Pons (tissue), 1 donor: ENCODE measurements around the gene CADPS.

Source experiments
- DNase-seq: peaks from one replicate; pipeline ENCODE4 v3.0.0-alpha.2; 2016; ENCODE audit warnings: low spot score

CADPS gene

DNA sequence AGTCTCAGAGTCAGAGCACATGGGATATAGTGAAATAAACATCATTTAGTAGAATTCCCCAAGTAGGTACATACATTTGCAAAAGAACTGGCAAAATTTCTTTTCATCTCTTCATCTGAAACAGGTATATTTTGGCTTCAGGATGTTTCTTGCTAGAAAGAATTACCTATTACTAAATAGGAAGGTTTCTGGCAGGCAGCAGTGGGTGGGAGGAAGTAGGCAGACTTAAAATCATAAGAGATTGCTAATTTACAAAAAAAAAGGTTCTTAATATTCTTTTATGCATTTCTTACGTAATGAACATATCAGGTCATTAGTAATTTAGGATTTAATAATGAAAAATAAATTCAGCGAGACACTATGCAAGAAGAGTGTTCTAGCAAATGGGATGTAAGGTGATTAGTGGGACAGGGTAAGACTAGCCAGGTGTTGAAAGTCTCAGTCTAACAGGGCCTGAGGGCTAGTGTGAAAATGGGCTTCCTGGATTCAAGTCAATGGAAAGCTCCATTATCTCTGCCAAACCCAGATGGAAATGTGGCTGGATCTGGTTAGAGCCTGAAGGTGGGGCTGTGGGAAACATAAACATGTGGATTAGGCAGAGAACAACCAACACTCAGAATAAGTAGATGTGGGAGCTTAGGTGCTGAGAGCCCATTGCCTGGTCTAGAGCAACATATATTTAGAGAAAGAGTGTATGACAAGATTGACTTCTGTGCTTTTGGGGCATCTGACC is 374.5 kb downstream of the CADPS start:
- no peak for DNase-seq

DNA sequence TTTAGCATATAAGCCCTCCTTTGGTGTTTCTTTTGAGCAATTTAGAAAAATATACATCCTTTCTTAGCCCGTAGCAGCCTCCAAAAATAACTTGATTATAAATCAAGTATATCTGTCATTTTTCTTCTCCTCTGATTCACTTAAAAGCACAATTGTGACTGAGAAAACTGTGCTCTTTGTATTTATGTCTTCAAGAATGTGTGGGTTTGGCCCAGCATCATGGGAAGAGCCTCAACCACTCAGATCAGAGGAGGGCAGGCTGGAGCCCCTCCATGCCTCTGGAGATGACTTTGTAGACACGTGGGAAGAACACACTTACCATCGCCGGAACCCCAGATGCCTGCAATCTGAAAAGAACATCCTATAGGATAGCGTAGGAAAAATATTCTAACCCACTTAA is 378.1 kb downstream of the CADPS start:
- no peak for DNase-seq

DNA sequence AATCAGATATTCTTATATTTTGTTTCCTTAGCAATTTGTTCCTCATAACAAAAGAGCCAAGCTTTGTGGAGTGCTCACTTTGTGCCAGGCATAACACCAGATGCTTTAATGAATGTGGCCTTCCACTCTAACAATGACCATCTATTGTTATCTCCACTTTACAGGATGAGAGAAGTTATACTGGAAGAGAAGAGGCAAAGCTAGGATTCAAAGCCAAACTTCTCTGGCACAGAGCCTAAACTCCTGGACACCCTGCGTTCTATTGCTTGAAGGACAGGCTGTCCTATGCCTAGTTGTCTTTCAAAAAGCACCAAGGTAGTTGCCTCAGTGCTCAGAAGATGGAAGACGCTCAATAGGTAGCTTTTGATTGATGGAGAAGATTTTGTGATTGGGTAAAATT is 378.7 kb downstream of the CADPS start:
- DNase-seq, result no peak

DNA sequence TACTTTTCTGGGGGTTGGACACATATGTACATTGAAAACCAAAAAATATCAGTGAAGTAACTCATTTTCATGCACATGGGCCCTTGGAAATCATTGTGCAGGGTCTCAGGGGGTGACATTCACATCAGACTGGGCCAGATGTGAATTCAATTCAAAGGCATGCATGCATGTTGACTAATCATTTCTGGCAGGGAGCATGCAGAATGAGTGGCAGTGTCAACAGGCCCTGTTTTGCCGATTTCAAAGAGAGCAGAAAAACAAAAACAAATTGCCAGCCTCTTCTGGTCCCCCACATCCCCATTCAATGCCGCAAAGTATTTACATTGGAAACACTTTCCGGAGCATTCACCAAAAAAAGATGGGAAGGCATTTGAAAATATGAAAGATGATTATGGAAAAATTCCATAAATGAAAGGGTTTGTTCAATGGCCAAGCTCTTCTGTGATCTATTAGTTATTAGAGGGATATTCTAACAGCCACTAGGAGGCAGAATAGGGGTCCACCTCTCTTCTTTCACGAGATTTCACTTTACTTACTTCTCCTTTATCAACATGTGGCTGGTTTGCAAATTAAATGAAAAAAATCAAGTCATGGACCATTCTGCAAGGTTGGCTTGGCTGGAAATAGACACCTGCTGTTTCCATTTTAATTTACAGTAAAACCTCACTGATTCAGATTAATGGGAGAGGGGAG is 382.0 kb downstream of the CADPS start:
- no peak for DNase-seq

DNA sequence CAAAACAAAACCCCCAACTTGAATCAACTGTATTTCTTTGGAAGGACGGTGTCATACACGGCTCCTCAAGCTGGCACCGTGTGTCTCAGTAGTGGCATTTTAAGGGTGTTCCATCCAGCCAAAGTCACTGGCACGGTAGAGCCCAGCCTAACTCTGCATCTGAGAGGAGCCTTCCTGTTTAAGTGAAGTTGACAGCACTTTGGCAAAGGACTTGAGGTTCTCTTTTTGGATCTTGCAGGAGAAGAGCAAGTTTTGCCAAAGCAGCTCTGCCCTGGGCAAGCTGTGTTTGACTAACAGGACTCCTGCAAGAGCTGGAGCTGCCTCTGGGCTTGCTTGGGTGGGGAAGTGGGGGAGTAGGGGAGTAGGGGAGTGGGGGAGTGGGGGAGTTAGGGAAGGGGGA is 392.3 kb downstream of the CADPS start:
- DNase-seq, result no peak

DNA sequence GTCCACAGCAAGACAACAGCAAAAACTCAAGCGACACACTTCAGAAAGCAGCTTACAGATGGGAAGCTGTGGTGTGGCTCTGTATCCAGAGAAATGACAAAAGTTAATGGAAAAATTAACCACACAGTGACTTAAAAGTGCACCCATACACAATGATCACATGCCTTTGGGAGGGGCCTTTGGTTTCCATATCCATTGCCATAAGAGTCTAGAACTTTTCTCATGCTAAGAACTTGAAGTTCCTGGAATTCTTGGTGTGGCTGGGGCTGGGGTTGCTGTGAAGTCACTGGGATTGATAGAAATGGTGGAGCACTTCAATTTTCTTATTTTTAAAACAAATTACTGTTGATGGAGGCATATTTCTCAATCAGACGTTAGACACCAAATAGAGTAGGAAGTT is 393.3 kb downstream of the CADPS start:
- DNase-seq, result no peak

DNA sequence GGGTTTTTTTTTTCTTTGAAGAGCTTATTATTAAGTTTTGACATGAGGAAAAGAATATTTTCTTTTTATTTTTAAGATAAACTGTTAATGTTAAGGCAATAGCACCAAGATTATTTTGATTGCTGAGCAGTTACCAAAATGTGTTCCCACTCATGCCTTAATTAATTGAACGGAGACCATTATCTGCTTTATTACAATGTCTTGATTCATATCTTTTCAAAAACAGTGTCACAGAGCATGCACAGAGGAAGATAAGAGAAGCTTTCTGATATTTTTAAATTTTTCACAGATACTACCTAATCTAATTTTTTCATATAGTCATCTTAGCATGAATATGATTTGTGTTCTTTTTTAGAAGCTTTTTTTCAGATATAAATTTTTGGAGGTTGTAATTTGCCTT is 395.2 kb downstream of the CADPS start:
- DNase-seq, result no peak

DNA sequence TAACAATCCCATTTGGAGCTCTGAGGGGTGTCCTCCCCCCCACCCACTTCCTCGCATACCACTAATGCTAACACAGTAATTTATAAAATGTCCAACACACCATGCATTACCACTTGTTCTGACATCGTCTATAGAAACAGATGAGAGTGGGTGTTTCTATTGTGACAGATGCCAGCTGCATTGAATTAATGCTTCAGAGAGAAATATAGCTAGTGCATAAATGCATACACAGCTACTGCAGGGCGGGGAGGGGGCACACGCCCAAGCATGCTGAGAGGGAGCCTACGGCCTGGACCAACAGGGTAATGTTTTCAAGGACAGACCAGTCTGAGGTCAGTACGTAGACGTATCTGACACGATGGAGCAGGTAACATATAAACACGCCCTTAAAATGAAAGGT is 395.9 kb downstream of the CADPS start:
- no peak for DNase-seq

DNA sequence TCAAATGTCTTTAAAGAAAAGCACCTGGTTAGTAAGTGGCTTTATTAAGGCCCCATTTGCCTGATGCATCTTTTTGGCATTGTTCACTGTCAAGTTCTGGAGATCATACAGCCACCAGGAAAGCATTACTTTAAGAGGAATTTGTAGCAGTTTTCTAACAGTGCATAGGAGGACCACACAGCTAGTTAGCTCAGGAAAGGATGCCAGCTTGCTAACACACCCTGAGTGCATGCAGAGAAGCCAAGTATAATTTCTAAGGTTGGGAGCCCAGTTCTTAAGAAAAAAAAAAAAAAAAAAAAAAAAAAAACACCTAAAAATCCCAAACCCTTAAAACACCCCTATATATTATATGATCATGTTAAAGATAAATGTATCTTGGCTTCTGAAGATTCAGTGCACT is 399.9 kb downstream of the CADPS start:
- no peak for DNase-seq

DNA sequence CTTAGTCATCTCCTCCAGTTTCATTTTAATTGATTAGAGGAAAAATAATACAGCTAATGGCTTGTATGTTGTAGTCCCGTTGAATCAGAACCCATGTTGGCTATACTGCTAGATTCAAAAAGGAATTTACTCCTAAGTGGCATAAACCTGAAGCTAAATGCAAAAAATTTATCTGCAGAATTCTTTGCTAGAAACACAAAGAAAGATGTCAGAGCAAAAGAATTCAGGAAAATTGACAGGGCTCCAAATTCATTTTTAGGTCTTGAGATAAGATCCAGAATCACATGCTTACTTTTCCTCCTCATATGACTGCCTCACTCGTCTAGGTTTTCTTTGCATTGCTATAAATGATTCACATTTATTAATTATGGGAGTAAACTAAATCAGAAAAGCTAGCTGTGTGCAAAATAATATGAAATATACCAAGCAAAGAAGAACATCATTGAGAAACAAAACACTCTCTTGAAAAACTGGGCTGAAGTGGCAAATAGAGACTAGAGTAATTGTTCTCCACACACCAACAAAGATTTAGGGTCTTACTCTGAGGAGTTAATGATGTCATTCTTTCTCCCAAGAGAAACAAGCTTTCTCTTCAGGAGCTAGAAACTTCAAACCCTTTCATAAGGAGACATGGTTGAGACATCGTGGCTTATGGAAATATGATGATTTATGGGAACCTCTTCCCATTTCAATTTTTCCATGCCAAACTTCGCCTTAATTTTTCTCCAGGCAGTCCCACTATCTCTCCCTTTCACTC is 407.1 kb downstream of the CADPS start:
- DNase-seq, result no peak

DNA sequence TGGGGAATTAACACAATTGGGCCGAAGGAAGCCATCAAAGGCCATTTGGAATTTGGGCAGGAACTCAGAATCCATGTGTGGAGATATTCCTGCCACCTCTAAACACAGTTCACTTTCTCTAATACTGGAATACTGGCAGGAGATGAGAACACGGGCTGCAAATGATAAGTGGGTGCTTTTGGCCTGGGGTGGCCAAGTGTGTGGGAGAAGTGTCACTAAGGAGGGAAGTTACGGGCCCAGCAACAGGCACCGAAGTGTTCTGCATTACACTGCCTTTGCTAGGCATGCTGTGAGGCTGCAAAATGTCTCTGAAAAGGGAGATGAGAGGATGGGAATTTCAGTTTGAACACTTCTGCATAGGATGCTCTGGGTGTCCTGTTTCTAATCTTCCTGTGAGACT is 412.4 kb downstream of the CADPS start:
- no peak for DNase-seq

DNA sequence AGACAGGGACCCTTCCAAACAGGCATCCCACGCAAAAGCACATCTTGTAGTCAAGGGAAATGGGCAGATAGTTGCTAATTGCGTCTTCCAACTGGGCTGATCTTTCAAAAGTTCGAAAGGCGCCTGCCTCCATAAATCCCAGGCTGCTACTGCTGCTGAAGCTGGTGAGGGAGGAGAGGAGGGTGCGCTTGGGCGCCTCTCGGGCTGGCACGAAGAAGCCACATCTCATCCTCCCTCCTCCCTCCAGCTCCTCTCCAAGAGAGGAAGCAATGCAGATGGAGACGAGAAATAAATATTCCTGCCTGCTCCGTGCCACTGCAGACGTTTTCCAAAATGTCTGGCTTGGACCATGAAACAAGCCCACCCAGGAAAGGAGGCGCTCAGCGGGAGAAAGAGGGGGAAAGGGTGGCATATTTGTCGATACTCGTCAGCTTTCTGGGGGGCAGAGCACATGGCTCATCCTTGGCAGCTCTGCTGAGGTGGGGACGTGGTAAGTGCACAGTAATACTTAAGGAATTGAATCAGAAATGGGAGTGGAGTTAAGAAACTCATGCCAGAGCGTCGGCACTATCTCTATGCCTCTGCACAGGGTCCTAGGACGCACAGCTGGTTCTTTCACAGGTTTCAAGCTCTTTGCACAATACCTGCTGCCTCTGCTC is 413.0 kb downstream of the CADPS start:
- no peak for DNase-seq

DNA sequence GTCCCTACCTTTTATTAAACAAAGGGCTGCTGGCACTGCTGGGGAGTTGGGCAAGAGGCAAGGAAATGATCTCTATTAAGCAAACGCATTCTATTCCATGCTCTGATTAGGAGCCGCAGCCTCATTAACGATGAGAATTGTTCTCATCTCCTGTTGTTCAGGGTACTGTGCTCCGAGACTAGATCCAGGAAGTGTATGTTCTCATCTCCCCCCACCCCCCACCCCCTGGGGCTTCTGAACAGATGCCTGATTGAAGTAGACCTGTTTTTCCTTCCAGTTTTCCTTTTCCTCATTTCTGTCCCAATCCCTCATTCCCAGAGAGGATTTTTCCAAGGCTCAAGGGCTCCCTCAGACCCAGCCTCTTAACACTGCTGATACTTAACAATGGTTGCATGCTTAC is 420.3 kb downstream of the CADPS start:
- DNase-seq, result no peak

DNA sequence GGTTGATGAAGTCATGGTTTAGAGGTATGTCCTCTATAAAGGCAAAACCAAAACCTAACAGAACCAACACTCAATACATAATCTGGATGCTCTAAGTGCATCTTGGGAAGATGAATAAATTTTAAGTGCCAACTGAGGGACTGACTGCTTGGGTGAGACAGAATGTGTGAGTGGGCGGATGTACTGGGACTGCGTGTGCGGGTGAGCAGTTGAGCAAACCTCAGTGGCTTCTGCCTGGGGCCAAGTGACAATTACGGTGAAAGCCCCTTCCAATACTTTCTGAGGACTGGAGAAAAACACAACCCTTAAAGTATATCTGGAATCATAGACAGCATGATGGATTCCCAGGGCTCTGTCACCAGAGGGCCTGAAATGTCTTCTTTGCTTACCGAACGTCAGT is 421.8 kb downstream of the CADPS start:
- no peak for DNase-seq

DNA sequence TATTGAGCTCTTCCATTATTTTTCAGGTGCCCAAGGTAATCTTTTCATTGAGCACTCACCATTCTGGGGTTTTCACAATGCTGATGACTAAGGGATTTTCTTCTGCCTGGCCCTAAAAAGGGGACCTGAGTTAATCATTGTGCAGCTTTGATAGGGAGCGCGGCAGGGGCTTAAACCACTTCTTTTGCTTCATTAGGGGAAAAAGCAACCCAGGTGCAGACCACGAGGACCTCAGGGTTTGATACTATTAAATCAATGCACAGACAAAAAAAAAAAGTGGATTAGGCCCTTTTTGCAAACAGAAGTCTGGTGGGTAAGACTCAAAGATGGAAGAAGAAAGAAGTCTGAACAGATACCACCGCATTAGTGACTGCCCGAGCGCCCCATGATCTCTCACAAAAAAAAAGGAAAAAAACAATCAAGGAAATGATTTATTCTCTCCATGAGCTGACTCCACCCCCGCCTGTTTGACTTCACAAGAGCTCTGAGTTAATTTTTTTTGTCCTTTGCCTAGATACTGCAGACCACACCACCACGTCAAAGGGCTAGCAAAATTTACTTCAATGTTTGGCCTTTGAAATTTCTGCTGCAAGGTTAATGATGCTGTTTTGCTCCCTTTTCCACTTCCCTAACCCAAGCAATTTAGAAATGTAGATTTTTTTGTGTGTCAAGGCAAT is 423.9 kb downstream of the CADPS start:
- no peak for DNase-seq

DNA sequence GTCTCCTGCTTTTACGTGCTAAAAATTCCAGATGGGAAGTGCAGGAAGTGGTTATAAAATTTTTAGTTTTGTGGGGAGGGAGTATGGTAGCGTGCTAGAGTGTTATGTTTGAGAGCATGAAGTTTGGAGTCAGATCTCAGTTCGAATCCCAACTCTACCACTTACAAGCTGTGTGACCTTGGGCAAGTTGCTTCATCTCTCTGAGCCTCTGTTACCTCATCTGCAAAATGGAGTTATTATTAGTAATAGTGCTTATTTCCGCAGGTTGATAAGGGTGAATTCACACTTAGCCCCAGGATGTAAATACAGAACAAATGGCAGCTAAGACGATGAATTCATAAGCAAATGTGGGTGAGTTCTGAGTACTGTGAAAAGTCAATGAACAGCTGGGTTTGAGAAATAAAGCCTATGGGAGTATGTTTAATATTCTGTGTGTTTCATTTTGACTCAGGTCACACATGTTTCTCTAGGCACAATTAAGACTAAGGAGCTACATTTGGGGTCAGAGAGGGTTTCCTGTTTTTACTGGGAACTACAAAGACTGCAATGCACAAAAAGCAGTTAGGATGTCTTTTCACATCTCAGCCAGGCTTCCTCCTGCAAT is 428.8 kb downstream of the CADPS start:
- no peak for DNase-seq

DNA sequence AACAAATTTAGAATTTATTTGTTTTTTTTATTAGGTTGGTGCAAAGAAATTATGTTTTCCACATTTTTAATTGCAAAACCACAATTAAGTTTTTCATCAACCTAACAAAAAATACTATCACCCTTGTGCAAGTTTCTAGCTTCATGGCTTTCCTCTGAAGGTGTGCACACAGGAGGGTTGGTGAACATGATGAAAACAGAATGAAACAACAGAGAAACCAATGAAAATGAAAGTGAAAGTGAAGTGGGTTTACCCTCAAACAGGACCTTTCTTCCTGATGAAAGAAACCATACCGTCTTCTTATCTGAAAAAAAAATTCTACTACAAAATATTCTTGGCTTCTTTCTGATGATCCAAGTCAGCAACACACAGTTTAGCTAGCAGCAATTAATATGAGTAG is 429.9 kb downstream of the CADPS start:
- DNase-seq, result no peak

DNA sequence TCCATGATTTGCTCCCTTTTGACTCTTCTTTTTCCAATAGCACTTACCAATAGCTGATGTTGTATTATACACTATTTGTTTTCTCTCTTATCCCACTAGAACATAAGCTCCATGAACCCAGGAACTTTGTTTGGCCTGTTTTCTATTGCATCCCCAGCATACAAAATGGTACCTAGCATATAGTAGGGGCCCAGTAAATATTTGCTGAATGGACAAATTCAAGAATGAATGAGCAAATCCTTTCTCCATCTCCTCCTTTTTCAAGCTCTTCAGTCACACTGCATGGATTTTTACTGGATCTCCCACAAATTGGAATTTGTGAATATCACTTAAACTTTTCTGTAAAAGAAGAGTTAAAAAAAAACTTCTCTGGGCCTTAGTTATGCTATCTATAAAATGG is 435.2 kb downstream of the CADPS start:
- DNase-seq, result no peak

DNA sequence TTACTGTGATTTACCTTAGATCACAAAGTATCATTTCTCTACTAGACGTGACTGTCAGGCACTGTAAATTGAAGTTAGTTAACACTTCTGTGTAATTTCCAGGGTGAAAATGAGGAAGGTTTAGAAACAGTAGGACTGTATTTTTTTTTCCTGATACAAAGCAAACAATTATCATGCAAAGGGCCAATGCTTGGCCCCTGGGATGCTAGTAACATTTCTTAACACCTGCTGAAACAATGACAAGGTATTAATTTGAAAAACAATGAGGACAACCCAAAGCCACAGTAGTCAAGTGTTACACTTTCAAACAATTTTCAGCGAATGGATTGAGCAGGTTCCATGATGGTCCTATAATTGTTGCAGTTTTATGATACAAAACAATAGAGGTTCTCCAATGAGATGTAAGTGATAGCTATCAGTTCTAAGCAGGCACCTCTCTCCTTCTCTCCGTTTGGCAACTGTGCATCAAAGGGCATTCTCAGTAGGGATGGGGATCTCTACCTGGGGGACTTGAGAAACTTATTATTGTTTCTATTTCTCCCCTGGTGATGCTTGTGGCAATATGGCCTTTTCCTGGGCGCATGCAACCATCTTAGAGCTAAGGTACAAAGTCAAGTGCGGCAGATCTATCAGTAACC is 435.9 kb downstream of the CADPS start:
- no peak for DNase-seq

DNA sequence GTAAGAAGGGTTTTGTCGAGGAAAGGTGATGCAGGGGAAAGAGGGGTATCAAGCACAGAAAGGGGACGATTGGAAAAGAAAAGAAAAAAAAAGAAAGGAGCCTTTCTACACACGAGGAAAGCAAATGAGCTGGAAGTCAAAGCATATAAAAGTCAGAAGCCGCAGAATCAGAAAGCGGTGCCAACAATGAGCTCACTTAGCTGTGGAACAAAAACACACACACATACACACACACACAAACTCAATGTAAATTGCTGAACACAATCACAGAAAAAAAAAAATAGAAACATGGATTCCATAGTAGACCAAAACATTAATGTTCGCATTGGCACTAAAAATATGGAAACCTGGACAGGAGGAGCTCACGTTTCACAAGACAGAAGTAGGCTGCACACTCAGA is 438.4 kb downstream of the CADPS start:
- no peak for DNase-seq

DNA sequence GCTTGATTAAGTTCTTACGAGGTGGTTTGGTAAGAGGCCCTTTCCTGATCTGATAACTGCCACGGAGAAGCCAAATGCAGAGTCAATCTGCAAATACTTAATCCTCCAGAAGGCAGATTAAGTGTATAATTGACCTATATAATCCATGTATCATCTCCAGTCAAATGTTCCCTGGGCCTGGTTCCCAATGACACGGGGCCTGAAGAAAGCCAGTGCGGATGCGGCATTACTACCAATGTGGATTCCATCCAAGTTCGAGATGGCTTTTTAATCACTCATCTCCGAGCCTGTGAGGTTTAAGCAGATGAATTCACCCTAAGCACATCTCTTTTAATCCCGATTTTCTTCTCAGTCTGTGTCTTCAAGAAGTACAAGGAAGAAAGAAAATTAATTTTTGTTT is 441.8 kb downstream of the CADPS start:
- DNase-seq, result no peak
